Fibroblast of skin of left biceps (primary cell): ENCODE measurements around the gene HMCN2.

Source experiments
- DNase-seq, 2 experiments: peaks; one replicate each; pipeline ENCODE4 v3.0.0-alpha.2; 2013; ENCODE audit warnings: low read depth in 2 of 2

Gene HMCN2

GRCh38 chr9:130411566-130411915 lies 146.0 kb downstream of the HMCN2 start:
- no peak for DNase-seq

GRCh38 chr9:130414081-130414731 lies 148.6 kb downstream of the HMCN2 start:
- DNase-seq, result no peak

- no peak for DNase-seq
These were observed 149.6 kb downstream of the HMCN2 start for GRCh38 chr9:130414910-130415746.

GRCh38 chr9:130417602-130418001 lies 152.0 kb downstream of the HMCN2 start:
- DNase-seq, result no peak

- DNase-seq, result no peak
These were observed 153.2 kb downstream of the HMCN2 start for GRCh38 chr9:130418776-130419175.

GRCh38 chr9:130419521-130420035 lies 154.0 kb downstream of the HMCN2 start:
- DNase-seq, result no peak

- no peak for DNase-seq
These were observed 155.7 kb downstream of the HMCN2 start for GRCh38 chr9:130421154-130421801.

GRCh38 chr9:130421802-130422276 lies 156.3 kb downstream of the HMCN2 start:
- peak in 1 of 2 experiments; percentile 21 for DNase-seq

- DNase-seq, result no peak
These were observed 157.0 kb downstream of the HMCN2 start for GRCh38 chr9:130422546-130422945.

- no peak for DNase-seq
These were observed 157.7 kb downstream of the HMCN2 start for GRCh38 chr9:130423272-130423671.

GRCh38 chr9:130424595-130425454 lies 159.3 kb downstream of the HMCN2 start:
- no peak for DNase-seq

GRCh38 chr9:130425741-130426466 lies 160.3 kb downstream of the HMCN2 start:
- DNase-seq, result no peak

- DNase-seq, result no peak
These were observed 160.9 kb downstream of the HMCN2 start for GRCh38 chr9:130426467-130426773.

- DNase-seq, result no peak
These were observed 161.3 kb downstream of the HMCN2 start for GRCh38 chr9:130426883-130427282.

- no peak for DNase-seq
These were observed 161.8 kb downstream of the HMCN2 start for GRCh38 chr9:130427326-130427725.

- DNase-seq, result no peak
These were observed 162.6 kb downstream of the HMCN2 start for GRCh38 chr9:130428086-130428665.

GRCh38 chr9:130429381-130429780 lies 163.8 kb downstream of the HMCN2 start:
- no peak for DNase-seq

- no peak for DNase-seq
These were observed 164.3 kb downstream of the HMCN2 start for GRCh38 chr9:130429831-130430230.

GRCh38 chr9:130430232-130430631 lies 164.7 kb downstream of the HMCN2 start:
- DNase-seq, result no peak

- DNase-seq, result no peak
These were observed 165.4 kb downstream of the HMCN2 start for GRCh38 chr9:130430734-130431535.
